ENCODE data around the gene BEGAIN. TPM values are rescaled to one million over a fixed set of nuclear protein-coding genes. Genes with fewer than 3 reads are reported as not detected.

BEGAIN gene
- total and polyA plus RNA-seq, 7 donors = 0.36 to 1.4 (median 0.60) TPM

DNA sequence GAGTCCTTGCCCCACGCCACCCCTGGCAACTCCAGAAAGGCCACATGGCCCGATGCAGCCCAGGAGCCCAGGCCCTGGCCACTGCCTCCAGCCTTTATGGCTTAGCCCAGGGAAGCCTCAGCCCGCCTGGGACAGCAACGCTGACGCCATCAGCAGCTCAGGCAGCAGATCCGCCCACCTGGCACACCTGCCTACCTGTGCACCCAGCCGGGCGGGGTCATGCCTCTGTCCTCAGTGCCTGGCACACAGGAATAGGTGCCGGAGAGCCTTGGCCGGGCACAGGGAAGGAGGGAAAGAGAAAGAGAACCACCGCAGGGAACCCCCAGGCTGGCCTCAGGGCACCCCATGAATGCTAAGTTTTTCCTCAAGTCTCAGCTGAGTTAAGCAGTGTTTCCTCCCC is 21.1 kb downstream of the BEGAIN start:
- intact Hi-C loops (cut with DNase I) = no loop called here
- peaks cover 28 to 85% (median 55%) of the 10 kb centered on the region in 3 donors for H3K27me3 ChIP-seq
- no peak for TF ChIP-seq EP300 (IDR thresholded peaks at IDR 0.05)
- TF ChIP-seq POLR2AphosphoS5 (IDR thresholded peaks at IDR 0.05) = no peak
- TF ChIP-seq POLR2A (IDR thresholded peaks at IDR 0.05) = no peak
- TF ChIP-seq, protein P1, sequence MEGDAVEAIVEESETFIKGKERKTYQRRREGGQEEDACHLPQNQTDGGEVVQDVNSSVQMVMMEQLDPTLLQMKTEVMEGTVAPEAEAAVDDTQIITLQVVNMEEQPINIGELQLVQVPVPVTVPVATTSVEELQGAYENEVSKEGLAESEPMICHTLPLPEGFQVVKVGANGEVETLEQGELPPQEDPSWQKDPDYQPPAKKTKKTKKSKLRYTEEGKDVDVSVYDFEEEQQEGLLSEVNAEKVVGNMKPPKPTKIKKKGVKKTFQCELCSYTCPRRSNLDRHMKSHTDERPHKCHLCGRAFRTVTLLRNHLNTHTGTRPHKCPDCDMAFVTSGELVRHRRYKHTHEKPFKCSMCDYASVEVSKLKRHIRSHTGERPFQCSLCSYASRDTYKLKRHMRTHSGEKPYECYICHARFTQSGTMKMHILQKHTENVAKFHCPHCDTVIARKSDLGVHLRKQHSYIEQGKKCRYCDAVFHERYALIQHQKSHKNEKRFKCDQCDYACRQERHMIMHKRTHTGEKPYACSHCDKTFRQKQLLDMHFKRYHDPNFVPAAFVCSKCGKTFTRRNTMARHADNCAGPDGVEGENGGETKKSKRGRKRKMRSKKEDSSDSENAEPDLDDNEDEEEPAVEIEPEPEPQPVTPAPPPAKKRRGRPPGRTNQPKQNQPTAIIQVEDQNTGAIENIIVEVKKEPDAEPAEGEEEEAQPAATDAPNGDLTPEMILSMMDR (IDR thresholded peaks at IDR 0.05) = no peak

DNA sequence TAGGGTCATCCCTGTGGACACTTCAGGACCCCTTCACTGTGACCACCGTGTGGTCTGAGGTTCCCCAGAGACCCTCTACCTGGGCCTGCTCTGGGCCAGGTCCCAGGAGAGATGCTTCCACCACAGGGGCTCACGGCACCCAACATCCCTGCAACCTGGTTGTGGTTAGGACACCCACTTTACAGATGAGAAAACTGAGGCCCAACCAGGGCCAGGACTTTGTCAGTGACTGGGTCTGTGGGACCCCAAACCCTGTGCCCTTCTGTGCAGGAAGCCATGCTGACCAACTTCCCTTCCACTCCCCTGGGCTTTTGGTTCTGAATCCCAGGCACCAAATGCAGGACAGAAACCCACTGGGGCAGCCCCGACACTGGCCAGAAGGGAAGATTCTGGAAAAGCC is 21.6 kb downstream of the BEGAIN start:
- Histone ChIP-seq H3K4me3 (no peak overlapping the region), H3K27me3 (peaks cover 25 to 80% (median 53%) of the 10 kb centered on the region in 3 donors), H3K4me1 (peaks cover 0 to 28% (median 23%) of the 10 kb centered on the region in 4 donors), H3K9me3 (no peaks in the 10 kb centered on the region), H3K27ac (no peak overlapping the region), H3K36me3 (no peaks in the 10 kb centered on the region)
- DNase-seq = no peak
- intact Hi-C loops (cut with DNase I) = no loop called here
- no peak for TF ChIP-seq POLR2AphosphoS5 (IDR thresholded peaks at IDR 0.05)
- TF ChIP-seq POLR2A (IDR thresholded peaks at IDR 0.05) = no peak
- TF ChIP-seq EP300 (IDR thresholded peaks at IDR 0.05) = no peak
- TF ChIP-seq, protein P1 (IDR thresholded peaks at IDR 0.05) = no peak
- WGBS, 2 donors = 78 to 86% methylated on average over 3 of the region's 3 CpGs

More for the DNA sequence above, 21.1 kb downstream of the BEGAIN start:
- Histone ChIP-seq H3K4me3 (no peak overlapping the region), H3K36me3 (no peaks in the 10 kb centered on the region), H3K9me3 (no peaks in the 10 kb centered on the region), H3K27ac (no peak overlapping the region), H3K4me1 (peaks cover 0 to 28% (median 23%) of the 10 kb centered on the region in 4 donors)
- DNase-seq = no peak
- 24 to 72% methylated on average over 11 of the region's 11 CpGs for WGBS, 2 donors

DNA sequence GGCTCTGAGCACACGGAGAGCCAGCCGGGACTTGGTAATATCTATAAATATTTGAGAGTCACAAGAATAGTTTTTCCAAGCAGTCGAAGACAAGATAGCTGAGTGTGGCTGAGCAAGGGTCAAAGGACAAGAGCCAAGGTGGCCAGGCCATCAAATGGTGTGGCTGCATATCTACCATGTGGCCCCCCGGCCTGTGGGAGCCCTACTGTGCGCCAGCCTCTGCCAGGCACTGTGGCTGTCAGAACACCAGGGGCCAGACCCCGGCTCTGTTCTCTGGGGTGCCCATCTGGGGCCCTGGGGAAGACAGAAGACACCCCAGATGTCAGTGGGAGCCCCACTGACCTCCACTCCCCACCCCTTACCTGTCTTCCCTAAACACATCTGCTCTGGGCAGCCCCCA is 22.7 kb downstream of the BEGAIN start:
- Histone ChIP-seq H3K4me3 (no peak overlapping the region), H3K4me1 (peaks cover 0 to 28% (median 23%) of the 10 kb centered on the region in 4 donors), H3K36me3 (no peaks in the 10 kb centered on the region), H3K27ac (no peak overlapping the region), H3K9me3 (no peaks in the 10 kb centered on the region), H3K27me3 (peaks cover 24 to 68% (median 44%) of the 10 kb centered on the region in 3 donors)
- 61 to 62% methylated on average over 6 of the region's 6 CpGs for WGBS, 2 donors
- DNase-seq = no peak
- intact Hi-C loops (cut with DNase I) = no loop called here
- TF ChIP-seq EP300 (IDR thresholded peaks at IDR 0.05) (no peak), POLR2AphosphoS5 (IDR thresholded peaks at IDR 0.05) (no peak), POLR2A (IDR thresholded peaks at IDR 0.05) (no peak)
- TF ChIP-seq, protein P1 (IDR thresholded peaks at IDR 0.05) = no peak

DNA sequence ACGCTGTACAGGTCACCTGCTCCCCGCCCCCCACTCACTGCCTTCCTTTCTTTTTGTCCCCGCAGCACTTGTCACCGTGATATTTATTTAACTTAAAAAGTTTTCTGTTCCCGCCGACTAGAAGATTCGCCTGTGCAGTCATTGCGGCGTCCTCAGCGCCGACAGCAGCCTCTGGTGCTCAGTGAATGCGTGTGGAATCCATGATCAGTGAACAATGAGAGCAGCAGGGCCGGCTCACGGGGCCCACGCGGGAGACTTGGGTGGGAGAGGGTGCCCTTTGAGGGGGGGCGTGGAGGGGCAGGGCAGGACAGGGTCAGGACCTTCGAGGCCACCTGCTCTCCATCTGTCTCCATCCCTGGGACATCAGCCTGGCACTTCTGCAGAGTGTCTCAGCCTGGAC is 24.5 kb downstream of the BEGAIN start:
- H3K4me1 ChIP-seq = peaks cover 0 to 10% (median 8%) of the 10 kb centered on the region in 4 donors
- H3K4me3 ChIP-seq = no peak overlapping the region
- H3K9me3 ChIP-seq = no peaks in the 10 kb centered on the region
- no peak for DNase-seq
- TF ChIP-seq POLR2AphosphoS5 (IDR thresholded peaks at IDR 0.05) = no peak
- TF ChIP-seq POLR2A (IDR thresholded peaks at IDR 0.05) = no peak
- TF ChIP-seq, protein P1 (IDR thresholded peaks at IDR 0.05) = no peak
- no peak for TF ChIP-seq EP300 (IDR thresholded peaks at IDR 0.05)
- H3K36me3 ChIP-seq = no peaks in the 10 kb centered on the region
- H3K27me3 ChIP-seq = peaks cover 14 to 55% (median 26%) of the 10 kb centered on the region in 3 donors
- 84 to 88% methylated on average over 18 of the region's 18 CpGs for WGBS, 2 donors
- H3K27ac ChIP-seq = no peak overlapping the region
- intact Hi-C loops (cut with DNase I) = no loop called here

DNA sequence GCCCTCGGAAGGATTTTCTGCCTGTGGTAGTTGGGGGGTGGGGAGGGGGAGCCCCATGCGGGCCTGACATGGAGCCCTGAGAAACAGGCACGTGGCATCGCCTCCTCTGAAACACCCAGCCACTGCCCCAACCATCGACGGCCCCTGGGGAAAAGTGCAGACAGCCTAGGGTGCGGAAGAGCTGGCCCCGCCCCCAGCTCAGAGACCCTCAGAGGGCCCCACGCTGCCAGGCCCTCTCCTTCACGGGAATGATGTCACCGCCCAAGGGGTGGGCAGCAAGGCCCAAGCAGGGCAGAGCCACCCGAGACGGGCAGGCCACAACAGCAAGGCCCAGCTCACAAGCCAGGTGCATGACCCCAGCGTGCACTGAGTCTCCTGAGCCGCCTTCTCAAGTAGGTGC is 26.2 kb downstream of the BEGAIN start:
- no peaks in the 10 kb centered on the region for H3K4me1 ChIP-seq
- no peaks in the 10 kb centered on the region for H3K9me3 ChIP-seq
- WGBS, 2 donors = 85 to 88% methylated on average over 15 of the region's 15 CpGs
- no peak overlapping the region for H3K4me3 ChIP-seq
- intact Hi-C loops (cut with DNase I) = no loop called here
- TF ChIP-seq, protein P1 (IDR thresholded peaks at IDR 0.05) = no peak
- no peak for TF ChIP-seq EP300 (IDR thresholded peaks at IDR 0.05)
- TF ChIP-seq POLR2AphosphoS5 (IDR thresholded peaks at IDR 0.05) = no peak
- H3K36me3 ChIP-seq = no peaks in the 10 kb centered on the region
- no peak overlapping the region for H3K27ac ChIP-seq
- H3K27me3 ChIP-seq = peaks cover 0 to 38% (median 9%) of the 10 kb centered on the region in 3 donors
- no peak for DNase-seq
